IMR-90 (cell line): ENCODE results near the gene MEIS1. TPM values are rescaled to one million over a fixed set of nuclear protein-coding genes. Genes with fewer than 3 reads are reported as not detected.

ENCODE experiments used
- ATAC-seq: fragments of 200-7000 bp; cut with Tn5 transposase; 2 replicates; pipeline ENCODE4 v1.9.1; 2020; ENCODE audit warnings: low read depth, mild to moderate bottlenecking, moderate library complexity
- BruUV-seq: library from RNA; stranded (reverse); fragments of 400-500 nt; replicated peaks from 2 replicates; lab custom pipeline; 2021; lab: Mats Ljungman, UMichigan
- CTCF ChIA-PET: fragments of 300-600 bp; formaldehyde crosslinking; extraction: SDS; loops from one replicate; lab custom pipeline; 2021; ENCODE audit warnings: antibody characterized with exemption; lab: Yijun Ruan, JAX
- POLR2A ChIA-PET: fragments of 300-600 bp; sonication (Branson Sonifier 250); formaldehyde crosslinking; loops from one replicate; lab custom pipeline; 2022; ENCODE audit warnings: antibody characterized with exemption; ENCODE audit not compliant: unreplicated experiment; lab: Charles Lee
- DNase-seq: peaks from one replicate; pipeline ENCODE4 v3.0.0; 2013
- H2AFZ ChIP-seq: replicated peaks from 2 replicates; pipeline ENCODE3; 2013; ENCODE audit warnings: low read length, mild to moderate bottlenecking; ENCODE audit not compliant: poor library complexity
- H2AK5ac ChIP-seq: 2 replicates; pipeline ENCODE4 v1.6.1; 2013; ENCODE audit warnings: low read depth, low read length, inconsistent platforms
- H2AK9ac ChIP-seq: replicated peaks from 2 replicates; pipeline ENCODE3; 2013; ENCODE audit warnings: mild to moderate bottlenecking, low read depth, low read length, moderate library complexity; ENCODE audit not compliant: poor library complexity
- H2BK120ac ChIP-seq: 2 replicates; pipeline ENCODE4 v1.6.1; 2013; ENCODE audit warnings: low read depth, low read length, inconsistent platforms
- H2BK15ac ChIP-seq: 3 replicates; pipeline ENCODE4 v1.6.1; 2013; ENCODE audit warnings: low read depth, low read length, inconsistent platforms
- H2BK20ac ChIP-seq: 2 replicates; pipeline ENCODE4 v1.6.1; 2013; ENCODE audit warnings: low read depth, mild to moderate bottlenecking, inconsistent platforms, low read length, moderate library complexity
- H2BK5ac ChIP-seq: 2 replicates; pipeline ENCODE4 v1.6.1; 2013; ENCODE audit warnings: mild to moderate bottlenecking, low read depth, low read length, inconsistent platforms; ENCODE audit not compliant: poor library complexity, severe bottlenecking
- H3K14ac ChIP-seq: replicated peaks from 2 replicates; pipeline ENCODE4 v1.6.1; 2013; ENCODE audit warnings: low read depth, low read length, inconsistent platforms
- H3K18ac ChIP-seq: 2 replicates; pipeline ENCODE4 v1.6.1; 2013; ENCODE audit warnings: low read depth, low read length, control low read depth
- H3K23ac ChIP-seq: 2 replicates; pipeline ENCODE4 v1.6.1; 2013; ENCODE audit warnings: low read depth, low read length, inconsistent platforms
- H3K27ac ChIP-seq: 2 replicates; pipeline ENCODE4 v1.5.1; 2013; ENCODE audit warnings: mild to moderate bottlenecking, control low read depth, low read length; ENCODE audit not compliant: insufficient read depth
- H3K27me3 ChIP-seq: 2 replicates; pipeline ENCODE4 v1.6.1; 2013; ENCODE audit warnings: low read length; ENCODE audit not compliant: control insufficient read depth, insufficient read depth
- H3K36me3 ChIP-seq: 2 replicates; pipeline ENCODE4 v1.6.1; 2013; ENCODE audit warnings: low read length, mixed read lengths; ENCODE audit not compliant: control insufficient read depth, insufficient read depth
- H3K4ac ChIP-seq: 2 replicates; pipeline ENCODE4 v1.6.1; 2013; ENCODE audit warnings: low read depth, low read length, inconsistent platforms
- H3K4me1 ChIP-seq: 2 replicates; pipeline ENCODE4 v1.6.1; 2013; ENCODE audit warnings: low read length, mixed read lengths; ENCODE audit not compliant: control insufficient read depth, insufficient read depth
- H3K4me2 ChIP-seq: 2 replicates; pipeline ENCODE4 v1.6.1; 2013; ENCODE audit warnings: low read depth, mild to moderate bottlenecking, control low read depth, low read length, moderate library complexity
- H3K4me3 ChIP-seq: 2 replicates; pipeline ENCODE4 v1.5.1; 2013; ENCODE audit warnings: low read depth, mild to moderate bottlenecking, control low read depth, low read length, moderate library complexity; ENCODE audit not compliant: insufficient read depth
- H3K56ac ChIP-seq: 2 replicates; pipeline ENCODE4 v1.6.1; 2013; ENCODE audit warnings: low read length, inconsistent platforms; ENCODE audit not compliant: insufficient read depth; ENCODE audit errors: extremely low read depth
- H3K79me1 ChIP-seq, 2 experiments: 2 replicates each; pipeline ENCODE4 v1.6.1; 2013; ENCODE audit warnings: low read length in 2 of 2, inconsistent platforms in 1 of 2, low read depth in 1 of 2
- H3K9ac ChIP-seq: 2 replicates; pipeline ENCODE4 v1.6.1; 2013; ENCODE audit warnings: low read depth, low read length, control low read depth
- H3K9me1 ChIP-seq: 2 replicates; pipeline ENCODE4 v1.6.1; 2013; ENCODE audit warnings: low read length, inconsistent platforms; ENCODE audit not compliant: insufficient read depth
- H3K9me3 ChIP-seq: 2 replicates; pipeline ENCODE4 v1.6.1; 2013; ENCODE audit warnings: low read length; ENCODE audit not compliant: control insufficient read depth, insufficient read depth
- H4K20me1 ChIP-seq: 2 replicates; pipeline ENCODE4 v1.6.1; 2013; ENCODE audit warnings: low read length, inconsistent platforms; ENCODE audit not compliant: insufficient read depth
- H4K5ac ChIP-seq: 2 replicates; pipeline ENCODE4 v1.6.1; 2013; ENCODE audit warnings: mild to moderate bottlenecking, low read depth, low read length, control low read depth
- H4K8ac ChIP-seq, 2 experiments: 2 replicates each; pipeline ENCODE4 v1.6.1; 2013; ENCODE audit warnings: low read depth in 2 of 2, low read length in 2 of 2, control low read depth in 1 of 2, inconsistent platforms in 1 of 2
- H4K91ac ChIP-seq: 2 replicates; pipeline ENCODE4 v1.6.1; 2013; ENCODE audit warnings: low read depth, low read length, inconsistent platforms; ENCODE audit not compliant: insufficient read depth
- POLR2A ChIP-seq: IDR thresholded peaks from 2 replicates; pipeline ENCODE4 v1.6.1; 2012; ENCODE audit warnings: mild to moderate bottlenecking, low read depth, low read length
- RAD21 ChIP-seq: IDR thresholded peaks from 2 replicates; pipeline ENCODE4 v1.6.1; 2012; ENCODE audit warnings: low read length, improper control_type of control experiment
- WGBS, 2 experiments: methylation state at CpG; one replicate each; pipeline versions ENCODE4 v1.1.5 to v1.1.7; 2013; ENCODE audit warnings: missing lambda C conversion rate in 2 of 2; ENCODE audit not compliant: insufficient read length in 1 of 2; ENCODE audit errors: extremely low coverage in 2 of 2; 5-methylcytosine and 5-hydroxymethylcytosine counted together
- dilution Hi-C: fragments of 300-500 bp; cut with HindIII; formaldehyde crosslinking; loops from one replicate; pipeline ENCODE4 v1.14.3; 2018; ENCODE audit warnings: low sequenced_read_pairs; ENCODE audit not compliant: unreplicated experiment
- in situ Hi-C: fragments of 300-500 bp; cut with MboI; formaldehyde crosslinking; loops from 3 replicates; pipeline ENCODE4 v1.14.3; 2019; ENCODE audit warnings: low sequenced_read_pairs, inconsistent platforms, mixed read lengths
- intact Hi-C: fragments of 100-400 bp; cut with micrococcal nuclease; formaldehyde crosslinking; loops from 2 replicates; pipeline ENCODE4 v1.10.0; 2022
- polyA plus RNA-seq, 3 experiments: library from polyadenylated mRNA; depleted of rRNA; stranded (reverse); fragments of >200 nt; gene quantifications; 2 replicates each; pipeline ENCODE4 v1.2.3, GENCODE V29; 2012; ENCODE audit warnings: low replicate concordance in 1 of 3
- total RNA-seq: library from RNA; depleted of rRNA; stranded (reverse); fragments of >200 nt; gene quantifications from 2 replicates; pipeline ENCODE4 v1.2.3, GENCODE V29; 2012

MEIS1 gene
- total and polyA plus RNA-seq, 2 of the 4 experiments (the other 2 are of a cell fraction): 54.4 to 157 TPM

- Histone ChIP-seq H3K14ac (peak overlapping the region; percentile 93), H2BK15ac (peak overlapping the region; percentile 72; the same call in 2 of the 3 replicates), H2AK5ac (no peak overlapping the region; the same call in 1 of the 2 replicates), H2BK120ac (peak overlapping the region; percentile 88), H3K4ac (peak overlapping the region; percentile 97), H3K4me1 (peaks cover 2% of the 10 kb centered on the region), H3K4me2 (peak overlapping the region; percentile 100), H3K18ac (peak overlapping the region; percentile 99), H3K79me1 (no peaks in the 10 kb centered on the region), H3K56ac (peak overlapping the region; percentile 93), H4K20me1 (peaks cover 16% of the 10 kb centered on the region; the same call in 1 of the 2 replicates), H2AK9ac (peak overlapping the region; percentile 81), H3K23ac (peak overlapping the region; percentile 90), H3K4me3 (peak overlapping the region; percentile 39), H4K5ac (peak overlapping the region; percentile 91), H4K91ac (peak overlapping the region; percentile 92; the same call in 1 of the 2 replicates), H2BK20ac (peak overlapping the region; percentile 24; the same call in 1 of the 2 replicates), H3K9me1 (no peaks in the 10 kb centered on the region), H4K8ac (peak overlapping the region; percentile 67 to 80), H2BK5ac (peak overlapping the region; percentile 98), H3K9ac (peak overlapping the region; percentile 100), H3K9me3 (no peaks in the 10 kb centered on the region), H3K27ac (peak overlapping the region; percentile 97), H3K27me3 (no peaks in the 10 kb centered on the region), H3K36me3 (peaks cover 41% of the 10 kb centered on the region), H2AFZ (no peak overlapping the region)
- no peak; the same call in 1 of the 2 replicates for ATAC-seq
- TF ChIP-seq POLR2A (no peak), RAD21 (no peak)
- CTCF ChIA-PET: no interaction called here
- dilution Hi-C loops: loop anchor here (25.0 kb wide), 1 partner anchor 765 kb away; no protein-coding TSS in a partner anchor
- intact Hi-C loops: loop anchor here (5.0 kb wide), 1 partner anchor 1205 kb away; no protein-coding TSS in a partner anchor
- BruUV-seq: no TSS peak
- POLR2A ChIA-PET: interaction anchor here (0.7 to 4.3 kb wide), 2 partner anchors 13 to 423 kb away, joined by 3 to 21 read pairs; no protein-coding TSS in a partner anchor
- WGBS, 2 experiments: 0% methylated on average over 2 of the region's 8 CpGs; no CpG with 5 or more reads in 1 of the 2 experiments
- DNase-seq: no peak
- in situ Hi-C loops: loop anchor here (25.0 kb wide), 1 partner anchor 1590 kb away; no protein-coding TSS in a partner anchor
Measured at GRCh38 chr2:66446941-66447340, 12.0 kb downstream of the MEIS1 start.
